Suprapubic skin (tissue), 4 donors: ENCODE measurements around the gene HMCN1. TPM values are rescaled to one million over a fixed set of nuclear protein-coding genes. Genes with fewer than 3 reads are reported as not detected.

ENCODE experiments used
- DNase-seq, 2 donors: peaks; one replicate each; pipeline ENCODE4 v3.0.0-alpha.2; 2019; ENCODE audit warnings: low spot score in 2 of 2
- H3K27ac ChIP-seq: fragments of 200-600 bp; sonication (generic); one replicate; pipeline ENCODE4 v1.5.1; 2019
- H3K27me3 ChIP-seq: fragments of 200-600 bp; sonication (generic); one replicate; pipeline ENCODE4 v1.5.1; 2019
- H3K36me3 ChIP-seq: fragments of 200-600 bp; sonication (generic); one replicate; pipeline ENCODE4 v1.5.1; 2019
- H3K4me1 ChIP-seq: fragments of 200-600 bp; sonication (generic); one replicate; pipeline ENCODE4 v1.5.1; 2019
- H3K4me3 ChIP-seq: fragments of 200-600 bp; sonication (generic); one replicate; pipeline ENCODE4 v1.5.1; 2019; ENCODE audit warnings: mild to moderate bottlenecking
- H3K9me3 ChIP-seq: fragments of 200-600 bp; sonication (generic); one replicate; pipeline ENCODE4 v1.5.1; 2019
- EP300 ChIP-seq: sonication (generic); formaldehyde crosslinking; IDR thresholded peaks from one replicate; pipeline ENCODE4 v1.6.1; 2017; ENCODE audit warnings: antibody characterized with exemption
- POLR2A ChIP-seq, 2 donors: fragments of 450-650 bp; IDR thresholded peaks; one replicate each; pipeline ENCODE4 v1.6.1; 2017; ENCODE audit warnings: antibody characterized with exemption in 2 of 2, mild to moderate bottlenecking in 2 of 2, moderate library complexity in 2 of 2
- POLR2AphosphoS5 ChIP-seq, 3 donors: sonication (generic); formaldehyde crosslinking; IDR thresholded peaks; one replicate each; pipeline ENCODE4 v1.6.1; 2017; ENCODE audit warnings: antibody characterized with exemption in 3 of 3
- WGBS: methylation state at CpG from one replicate; pipeline ENCODE4 v1.1.5; 2018; 5-methylcytosine and 5-hydroxymethylcytosine counted together
- total RNA-seq, 4 donors: library from RNA; depleted of rRNA; stranded (reverse); fragments of >200 nt; gene quantifications; one replicate each; pipeline ENCODE4 v1.1.0, GENCODE V29; 2016
- TF ChIP-seq, protein P1 (sequence below), 2 donors: fragments of 200-600 bp in 1 of 2; fragments of 450-650 bp in 1 of 2; sonication (generic) in 1 of 2; IDR thresholded peaks; one replicate each; pipeline ENCODE4 v1.5.1; 2016 to 2019; ENCODE audit warnings: antibody characterized with exemption in 2 of 2, mild to moderate bottlenecking in 1 of 2, moderate library complexity in 1 of 2

HMCN1 gene
- total RNA-seq, 4 donors from 2014 or later, result 2.2 to 5.6 (median 3.7) TPM

DNA sequence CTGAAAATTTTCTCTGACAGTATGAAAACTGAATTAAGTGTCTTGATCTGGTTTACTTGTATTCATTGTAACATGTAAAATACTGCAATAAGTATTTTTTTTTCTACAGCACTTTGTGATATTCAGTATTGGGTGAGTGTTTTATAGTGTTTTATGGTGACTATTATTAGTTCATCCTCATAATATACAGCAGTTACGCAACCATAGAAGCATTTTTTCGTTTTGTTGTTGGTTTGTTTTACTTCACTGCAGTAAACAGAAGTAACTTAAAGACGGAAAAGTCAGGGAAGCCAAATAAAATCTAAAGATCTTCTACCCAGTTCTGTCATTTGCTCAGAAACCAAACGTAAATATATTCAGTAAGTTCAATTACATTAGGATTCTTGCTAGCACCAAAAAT lies 390.8 kb downstream of the HMCN1 start:
- Histone ChIP-seq H3K27me3 (no peaks in the 10 kb centered on the region), H3K27ac (no peak overlapping the region), H3K4me1 (no peaks in the 10 kb centered on the region), H3K4me3 (no peak overlapping the region), H3K36me3 (no peaks in the 10 kb centered on the region), H3K9me3 (no peaks in the 10 kb centered on the region)
- WGBS, result 82% methylated on average over 4 of the region's 4 CpGs
- DNase-seq, result no peak
- TF ChIP-seq, protein P1, sequence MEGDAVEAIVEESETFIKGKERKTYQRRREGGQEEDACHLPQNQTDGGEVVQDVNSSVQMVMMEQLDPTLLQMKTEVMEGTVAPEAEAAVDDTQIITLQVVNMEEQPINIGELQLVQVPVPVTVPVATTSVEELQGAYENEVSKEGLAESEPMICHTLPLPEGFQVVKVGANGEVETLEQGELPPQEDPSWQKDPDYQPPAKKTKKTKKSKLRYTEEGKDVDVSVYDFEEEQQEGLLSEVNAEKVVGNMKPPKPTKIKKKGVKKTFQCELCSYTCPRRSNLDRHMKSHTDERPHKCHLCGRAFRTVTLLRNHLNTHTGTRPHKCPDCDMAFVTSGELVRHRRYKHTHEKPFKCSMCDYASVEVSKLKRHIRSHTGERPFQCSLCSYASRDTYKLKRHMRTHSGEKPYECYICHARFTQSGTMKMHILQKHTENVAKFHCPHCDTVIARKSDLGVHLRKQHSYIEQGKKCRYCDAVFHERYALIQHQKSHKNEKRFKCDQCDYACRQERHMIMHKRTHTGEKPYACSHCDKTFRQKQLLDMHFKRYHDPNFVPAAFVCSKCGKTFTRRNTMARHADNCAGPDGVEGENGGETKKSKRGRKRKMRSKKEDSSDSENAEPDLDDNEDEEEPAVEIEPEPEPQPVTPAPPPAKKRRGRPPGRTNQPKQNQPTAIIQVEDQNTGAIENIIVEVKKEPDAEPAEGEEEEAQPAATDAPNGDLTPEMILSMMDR (IDR thresholded peaks at IDR 0.05), result no peak
- TF ChIP-seq POLR2A (IDR thresholded peaks at IDR 0.05), result no peak

DNA sequence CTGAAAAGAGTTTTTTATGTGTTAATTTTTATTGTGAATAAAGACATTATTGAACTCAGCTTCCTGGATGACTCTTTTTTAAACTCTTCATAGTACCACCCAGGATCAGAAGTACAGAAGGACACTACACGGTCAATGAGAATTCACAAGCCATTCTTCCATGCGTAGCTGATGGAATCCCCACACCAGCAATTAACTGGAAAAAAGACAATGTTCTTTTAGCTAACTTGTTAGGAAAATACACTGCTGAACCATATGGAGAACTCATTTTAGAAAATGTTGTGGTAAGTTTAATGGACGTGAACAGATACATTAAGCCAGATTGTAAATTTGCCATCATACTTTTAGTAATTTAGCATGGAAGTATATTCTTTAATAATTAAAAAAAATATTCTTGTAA lies 391.3 kb downstream of the HMCN1 start:
- no peak for DNase-seq
- no peaks in the 10 kb centered on the region for H3K9me3 ChIP-seq
- WGBS, result 92% methylated on average over 3 of the region's 3 CpGs

DNA sequence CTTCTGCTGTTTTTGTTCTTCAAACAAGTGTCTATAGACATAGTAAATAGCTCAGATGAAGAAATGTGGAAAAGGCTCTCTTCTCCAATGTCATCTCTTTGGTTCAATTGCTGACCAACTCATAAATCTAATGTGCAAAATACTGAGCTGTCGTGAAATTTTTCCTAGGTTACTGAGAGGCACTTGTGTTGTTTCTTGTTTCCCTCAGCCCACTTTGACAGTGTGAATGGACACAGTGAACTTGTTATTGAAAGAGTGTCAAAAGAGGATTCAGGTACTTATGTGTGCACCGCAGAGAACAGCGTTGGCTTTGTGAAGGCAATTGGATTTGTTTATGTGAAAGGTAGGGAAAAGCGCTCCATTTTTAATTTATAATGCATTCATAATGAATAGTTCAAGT lies 395.6 kb downstream of the HMCN1 start:
- Histone ChIP-seq H3K36me3 (no peaks in the 10 kb centered on the region), H3K4me3 (no peak overlapping the region), H3K27me3 (no peaks in the 10 kb centered on the region), H3K4me1 (no peaks in the 10 kb centered on the region), H3K27ac (no peak overlapping the region), H3K9me3 (no peaks in the 10 kb centered on the region)
- no peak for DNase-seq
- TF ChIP-seq EP300, result no peak
- no peak for TF ChIP-seq POLR2AphosphoS5 (IDR thresholded peaks at IDR 0.05)
- TF ChIP-seq POLR2A (IDR thresholded peaks at IDR 0.05), result no peak
- TF ChIP-seq, protein P1 (IDR thresholded peaks at IDR 0.05), result no peak
- WGBS, result 96% methylated on average over 4 of the region's 4 CpGs

More for the DNA sequence above, 391.3 kb downstream of the HMCN1 start:
- no peaks in the 10 kb centered on the region for H3K4me1 ChIP-seq
- H3K27ac ChIP-seq, result no peak overlapping the region
- no peak for TF ChIP-seq POLR2A (IDR thresholded peaks at IDR 0.05)
- no peak for TF ChIP-seq POLR2AphosphoS5 (IDR thresholded peaks at IDR 0.05)
- no peaks in the 10 kb centered on the region for H3K27me3 ChIP-seq
- no peak overlapping the region for H3K4me3 ChIP-seq
- H3K36me3 ChIP-seq, result no peaks in the 10 kb centered on the region

DNA sequence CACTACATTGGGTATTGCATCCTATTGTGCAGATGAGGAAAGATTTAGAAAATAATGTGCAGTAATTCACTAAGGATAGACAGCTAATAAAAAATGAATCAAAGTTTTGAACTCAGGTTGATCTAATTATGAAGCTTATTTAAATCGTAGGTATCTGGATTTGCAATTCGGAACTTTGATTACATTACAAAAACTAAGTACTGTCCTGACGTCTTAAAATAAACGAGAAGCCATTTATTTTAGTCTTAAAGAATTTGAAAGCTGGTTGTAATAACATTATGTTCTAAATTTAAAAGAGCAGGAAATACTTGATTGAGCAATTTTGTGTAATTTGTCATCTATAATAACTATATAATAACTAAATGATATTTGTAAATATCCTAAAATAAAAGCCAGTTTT lies 404.9 kb downstream of the HMCN1 start:
- H3K4me1 ChIP-seq, result no peaks in the 10 kb centered on the region
- H3K9me3 ChIP-seq, result no peaks in the 10 kb centered on the region
- no peak for DNase-seq
- no peak for TF ChIP-seq EP300
- no peak for TF ChIP-seq POLR2AphosphoS5 (IDR thresholded peaks at IDR 0.05)
- TF ChIP-seq, protein P1 (IDR thresholded peaks at IDR 0.05), result no peak
- TF ChIP-seq POLR2A (IDR thresholded peaks at IDR 0.05), result no peak
- no peak overlapping the region for H3K4me3 ChIP-seq
- WGBS, result 54% methylated on average over 4 of the region's 4 CpGs
- no peak overlapping the region for H3K27ac ChIP-seq
- H3K27me3 ChIP-seq, result no peaks in the 10 kb centered on the region
- no peaks in the 10 kb centered on the region for H3K36me3 ChIP-seq

DNA sequence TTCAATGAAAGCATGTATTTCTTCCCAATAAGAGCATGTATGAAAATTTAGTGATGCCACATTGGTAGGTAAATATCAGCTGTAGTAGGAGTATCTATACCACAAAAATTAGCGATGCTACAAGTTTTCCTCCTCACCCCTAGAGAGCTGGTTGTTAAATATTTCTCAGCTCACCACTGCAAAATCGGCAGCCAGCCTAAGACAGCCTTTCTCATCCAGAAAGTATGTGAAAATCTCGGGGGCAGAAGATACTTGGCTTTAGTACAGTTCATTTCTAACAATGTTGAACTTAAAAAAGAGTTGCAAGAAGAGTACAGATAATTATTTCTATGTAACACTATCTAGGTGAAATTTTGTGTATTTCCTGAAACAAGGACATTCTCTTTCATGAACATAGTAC lies 405.5 kb downstream of the HMCN1 start:
- H3K36me3 ChIP-seq, result no peaks in the 10 kb centered on the region
- TF ChIP-seq POLR2AphosphoS5 (IDR thresholded peaks at IDR 0.05) (no peak), EP300 (no peak), POLR2A (IDR thresholded peaks at IDR 0.05) (no peak)
- TF ChIP-seq, protein P1 (IDR thresholded peaks at IDR 0.05), result no peak
- H3K4me1 ChIP-seq, result no peaks in the 10 kb centered on the region
- H3K9me3 ChIP-seq, result no peaks in the 10 kb centered on the region
- no peak overlapping the region for H3K4me3 ChIP-seq
- no peak overlapping the region for H3K27ac ChIP-seq
- no peaks in the 10 kb centered on the region for H3K27me3 ChIP-seq
- 43% methylated on average over 3 of the region's 3 CpGs for WGBS
- DNase-seq, result no peak

DNA sequence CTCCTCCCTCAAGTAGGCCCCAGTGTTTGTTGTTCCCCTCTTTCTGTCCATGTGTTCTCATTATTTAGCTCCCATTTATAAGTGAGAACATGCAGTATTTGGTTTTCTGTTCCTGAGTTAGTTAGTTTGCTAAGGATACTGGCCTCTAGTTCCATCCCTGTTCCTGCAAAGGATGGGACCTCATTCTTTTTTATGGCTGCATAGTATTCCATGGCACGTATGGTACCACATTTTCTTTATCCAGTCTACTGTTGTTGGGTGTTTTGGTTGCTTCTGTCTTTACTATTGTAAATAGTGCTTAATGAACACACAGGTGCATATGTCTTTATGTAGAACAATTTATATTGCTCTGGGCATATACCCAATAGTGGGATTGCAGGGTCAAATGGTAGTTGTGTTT lies 408.0 kb downstream of the HMCN1 start:
- no peak for DNase-seq
- no peak overlapping the region for H3K4me3 ChIP-seq
- no peaks in the 10 kb centered on the region for H3K4me1 ChIP-seq
- H3K36me3 ChIP-seq, result no peaks in the 10 kb centered on the region
- WGBS, result 92% methylated on average over 1 of the region's 1 CpG
- H3K9me3 ChIP-seq, result no peaks in the 10 kb centered on the region
- no peaks in the 10 kb centered on the region for H3K27me3 ChIP-seq
- TF ChIP-seq POLR2AphosphoS5 (IDR thresholded peaks at IDR 0.05) (no peak), EP300 (no peak), POLR2A (IDR thresholded peaks at IDR 0.05) (no peak)
- TF ChIP-seq, protein P1 (IDR thresholded peaks at IDR 0.05), result no peak
- no peak overlapping the region for H3K27ac ChIP-seq
